ENCODE measurements around the gene MAD1L1. TPM values are rescaled to one million over a fixed set of nuclear protein-coding genes. Genes with fewer than 3 reads are reported as not detected.

MAD1L1 gene
- total and polyA plus RNA-seq, 2 of the 13 experiments (the other 11 are each of a cell fraction or from before 2014, with no cell fraction given) = 17.4 to 64.7 TPM

- TF ChIP-seq ZBTB40 (IDR thresholded peaks at IDR 0.05) (no peak), ZBTB40 (CRISPR knock-in tag; IDR thresholded peaks at IDR 0.05) (no peak; the same call in 1 of the 2 replicates), ZBTB14 (CRISPR knock-in tag; IDR thresholded peaks at IDR 0.05) (0 out of 2 replicates have a peak, but pooled peaks have one; percentile 43), MAFG (CRISPR knock-in tag; IDR thresholded peaks at IDR 0.05) (no peak), SOX5 (CRISPR knock-in tag; IDR thresholded peaks at IDR 0.05; ENCODE audit: borderline replicate concordance) (peak; percentile 7; the same call in 1 of the 2 replicates), HOXA5 (CRISPR knock-in tag; IDR thresholded peaks at IDR 0.05) (peak; percentile 69), HNRNPL (IDR thresholded peaks at IDR 0.05; ENCODE audit: low read depth, low read length) (no peak), SRSF1 (optimal IDR thresholded peaks at IDR 0.05; ENCODE audit: low read depth, low read length) (peak; percentile 53), ZNF44 (CRISPR knock-in tag; IDR thresholded peaks at IDR 0.05) (no peak; the same call in 1 of the 2 replicates), HNRNPH1 (optimal IDR thresholded peaks at IDR 0.05; ENCODE audit: low read depth, low read length) (no peak)
- TF ChIP-seq, protein P1, sequence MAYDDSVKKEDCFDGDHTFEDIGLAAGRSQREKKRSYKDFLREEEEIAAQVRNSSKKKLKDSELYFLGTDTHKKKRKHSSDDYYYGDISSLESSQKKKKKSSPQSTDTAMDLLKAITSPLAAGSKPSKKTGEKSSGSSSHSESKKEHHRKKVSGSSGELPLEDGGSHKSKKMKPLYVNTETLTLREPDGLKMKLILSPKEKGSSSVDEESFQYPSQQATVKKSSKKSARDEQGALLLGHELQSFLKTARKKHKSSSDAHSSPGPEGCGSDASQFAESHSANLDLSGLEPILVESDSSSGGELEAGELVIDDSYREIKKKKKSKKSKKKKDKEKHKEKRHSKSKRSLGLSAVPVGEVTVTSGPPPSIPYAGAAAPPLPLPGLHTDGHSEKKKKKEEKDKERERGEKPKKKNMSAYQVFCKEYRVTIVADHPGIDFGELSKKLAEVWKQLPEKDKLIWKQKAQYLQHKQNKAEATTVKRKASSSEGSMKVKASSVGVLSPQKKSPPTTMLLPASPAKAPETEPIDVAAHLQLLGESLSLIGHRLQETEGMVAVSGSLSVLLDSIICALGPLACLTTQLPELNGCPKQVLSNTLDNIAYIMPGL (CRISPR knock-in tag; IDR thresholded peaks at IDR 0.05; ENCODE audit: borderline replicate concordance in 1 of 2, low read depth in 1 of 2) = peak; percentile 62 to 81
Observed at GRCh38 chr7:2232766-2233520, at the start of gene MAD1L1 (continued).

Measured in HepG2 (cell line).